Panc1 (cell line): ENCODE results near the gene CCNA2.

Experiments
- POLR2AphosphoS5 ChIP-seq: IDR thresholded peaks from 2 replicates; pipeline ENCODE4 v1.6.1; 2012; ENCODE audit warnings: mild to moderate bottlenecking, low read depth, low read length, moderate library complexity
- TF ChIP-seq, protein P1 (sequence below): fragments of 450-650 bp; IDR thresholded peaks from 2 replicates; pipeline ENCODE4 v1.5.1; 2017; ENCODE audit warnings: mild to moderate bottlenecking

GRCh38 chr4:121817701-121818100, 6.0 kb downstream of the CCNA2 start:
- TF ChIP-seq, protein P1, sequence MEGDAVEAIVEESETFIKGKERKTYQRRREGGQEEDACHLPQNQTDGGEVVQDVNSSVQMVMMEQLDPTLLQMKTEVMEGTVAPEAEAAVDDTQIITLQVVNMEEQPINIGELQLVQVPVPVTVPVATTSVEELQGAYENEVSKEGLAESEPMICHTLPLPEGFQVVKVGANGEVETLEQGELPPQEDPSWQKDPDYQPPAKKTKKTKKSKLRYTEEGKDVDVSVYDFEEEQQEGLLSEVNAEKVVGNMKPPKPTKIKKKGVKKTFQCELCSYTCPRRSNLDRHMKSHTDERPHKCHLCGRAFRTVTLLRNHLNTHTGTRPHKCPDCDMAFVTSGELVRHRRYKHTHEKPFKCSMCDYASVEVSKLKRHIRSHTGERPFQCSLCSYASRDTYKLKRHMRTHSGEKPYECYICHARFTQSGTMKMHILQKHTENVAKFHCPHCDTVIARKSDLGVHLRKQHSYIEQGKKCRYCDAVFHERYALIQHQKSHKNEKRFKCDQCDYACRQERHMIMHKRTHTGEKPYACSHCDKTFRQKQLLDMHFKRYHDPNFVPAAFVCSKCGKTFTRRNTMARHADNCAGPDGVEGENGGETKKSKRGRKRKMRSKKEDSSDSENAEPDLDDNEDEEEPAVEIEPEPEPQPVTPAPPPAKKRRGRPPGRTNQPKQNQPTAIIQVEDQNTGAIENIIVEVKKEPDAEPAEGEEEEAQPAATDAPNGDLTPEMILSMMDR, result no peak
- no peak for TF ChIP-seq POLR2AphosphoS5
